ENCODE data around the gene GAS5. TPM values are rescaled to one million over a fixed set of nuclear protein-coding genes. Genes with fewer than 3 reads are reported as not detected.
A peak's percentile ranks its signal among the peaks of the same experiment; 100 is the strongest.

Gene GAS5
- total and polyA plus RNA-seq, 2 of the 8 experiments (the other 6 are each of a cell fraction or from before 2014, with no cell fraction given), result 799 to 1,238 TPM

- TF ChIP-seq SAP30 (IDR thresholded peaks at IDR 0.05; ENCODE audit: insufficient read depth, insufficient replicate concordance, low read length), result no peak
- TF ChIP-seq MAFK (IDR thresholded peaks at IDR 0.05; ENCODE audit: low read depth, low read length), result no peak
- TF ChIP-seq RXRA (IDR thresholded peaks at IDR 0.05; ENCODE audit: insufficient read depth, low read depth, low read length), result no peak
- 0 out of 3 replicates have a peak, but pooled peaks of 1 of the 2 experiments have one; percentile 5 for TF ChIP-seq EP300 (IDR thresholded peaks at IDR 0.05; ENCODE audit: borderline replicate concordance in 1 of 2, low read depth in 2 of 2, low read length in 2 of 2)
- peak; percentile 17 for TF ChIP-seq KDM4A (IDR thresholded peaks at IDR 0.05; ENCODE audit: low read depth, low read length, severe bottlenecking)
- no peak for TF ChIP-seq CBX5 (IDR thresholded peaks at IDR 0.05; ENCODE audit: low read depth, low read length)
- TF ChIP-seq EGR1 (IDR thresholded peaks at IDR 0.05; ENCODE audit: borderline replicate concordance, low read depth, low read length), result peak; percentile 94
- no peak for TF ChIP-seq CTBP2 (IDR thresholded peaks at IDR 0.05; ENCODE audit: borderline replicate concordance, insufficient read depth, insufficient read length, low read length)
- TF ChIP-seq BCL11A (IDR thresholded peaks at IDR 0.05; ENCODE audit: low read depth in 2 of 2, low read length in 2 of 2), result no peak
- no peak for TF ChIP-seq NRF1 (IDR thresholded peaks at IDR 0.05; ENCODE audit: low read depth, low read length)
- no peak for TF ChIP-seq SUZ12 (IDR thresholded peaks at IDR 0.05; ENCODE audit: low read length)
Measured at GRCh38 chr1:173868266-173869020, 654 bp upstream of the GAS5 start, which contains the start of gene ZBTB37 (continued).
